SK-N-SH treated with all-trans-retinoic acid at 6 μM for 48 hours (cell line): Measurements from ENCODE around the gene ST3GAL3.

ENCODE experiments used
- BACH2 ChIP-seq: fragments of 250-450 bp; sonication (Bioruptor Pico); IDR thresholded peaks from 2 replicates; pipeline ENCODE4 v1.9.0; 2021; ENCODE audit warnings: mild to moderate bottlenecking, borderline replicate concordance
- CSRNP3 ChIP-seq: fragments of 250-450 bp; sonication (Bioruptor Pico); IDR thresholded peaks from 2 replicates; pipeline ENCODE4 v1.5.1; 2021; ENCODE audit warnings: mild to moderate bottlenecking, moderate library complexity
- PPARA ChIP-seq: fragments of 250-450 bp; sonication (Bioruptor Pico); IDR thresholded peaks from 2 replicates; pipeline ENCODE4 v1.5.0; 2020; ENCODE audit warnings: mild to moderate bottlenecking, borderline replicate concordance
- RARB ChIP-seq: fragments of 250-450 bp; sonication (Bioruptor Pico); IDR thresholded peaks from 2 replicates; pipeline ENCODE4 v1.8.0; 2021; ENCODE audit warnings: mild to moderate bottlenecking, moderate library complexity
- ZFP3 ChIP-seq: fragments of 250-450 bp; sonication (Bioruptor Pico); IDR thresholded peaks from 2 replicates; pipeline ENCODE4 v1.5.0; 2020; ENCODE audit warnings: mild to moderate bottlenecking, moderate library complexity
- ZFP30 ChIP-seq: fragments of 450-650 bp; formaldehyde crosslinking; IDR thresholded peaks from 2 replicates; pipeline ENCODE4 v1.5.0; 2022; ENCODE audit warnings: mild to moderate bottlenecking, moderate library complexity

GRCh38 chr1:43900386-43900785 is 193.1 kb downstream of the ST3GAL3 start:
- TF ChIP-seq CSRNP3 (CRISPR knock-in tag) (no peak), BACH2 (CRISPR knock-in tag) (no peak), ZFP30 (CRISPR knock-in tag) (no peak), RARB (CRISPR knock-in tag) (no peak), PPARA (CRISPR knock-in tag) (no peak), ZFP3 (CRISPR knock-in tag) (no peak)
